Panc1 (cell line): ENCODE measurements around the gene SSBP2. TPM values are rescaled to one million over a fixed set of nuclear protein-coding genes. Genes with fewer than 3 reads are reported as not detected.

Source experiments
- ATAC-seq: fragments of 200-7000 bp; cut with Tn5 transposase; 2 replicates; pipeline ENCODE4 v1.9.1; 2020; ENCODE audit warnings: mild to moderate bottlenecking, moderate library complexity
- BruUV-seq: library from RNA; stranded (reverse); fragments of 400-500 nt; replicated peaks from 2 replicates; lab custom pipeline; 2021; lab: Mats Ljungman, UMichigan
- CTCF ChIA-PET: fragments of 300-600 bp; sonication (Branson Sonifier 250); formaldehyde crosslinking; loops from one replicate; lab custom pipeline; 2022; ENCODE audit warnings: antibody characterized with exemption; lab: Charles Lee
- POLR2A ChIA-PET: fragments of 300-600 bp; sonication (Branson Sonifier 250); formaldehyde crosslinking; loops from one replicate; lab custom pipeline; 2022; ENCODE audit warnings: antibody characterized with exemption; lab: Charles Lee
- DNase-seq: peaks from one replicate; pipeline ENCODE4 v3.0.0-alpha.2; 2010; ENCODE audit warnings: low read depth, low spot score
- H3K27ac ChIP-seq: 2 replicates; pipeline ENCODE4 v1.5.1; 2011; ENCODE audit warnings: mild to moderate bottlenecking, low read length, inconsistent platforms
- H3K27me3 ChIP-seq: fragments of 200-500 bp; sonication (Bioruptor generic); 2 replicates; pipeline ENCODE4 v1.6.0; 2014; ENCODE audit warnings: low read length, inconsistent platforms; ENCODE audit not compliant: control insufficient read depth, insufficient read depth
- H3K36me3 ChIP-seq: fragments of 200-500 bp; sonication (Bioruptor generic); 2 replicates; pipeline ENCODE4 v1.5.1; 2014; ENCODE audit warnings: inconsistent platforms, mild to moderate bottlenecking, low read length, moderate library complexity; ENCODE audit not compliant: control insufficient read depth, insufficient read depth
- H3K4me1 ChIP-seq: 2 replicates; pipeline ENCODE4 v1.5.1; 2011; ENCODE audit warnings: inconsistent platforms, mild to moderate bottlenecking, low read length, moderate library complexity; ENCODE audit not compliant: control insufficient read depth, insufficient read depth
- H3K4me3 ChIP-seq, 2 experiments: 2 replicates each; pipeline ENCODE4 v1.5.1; 2011 to 2012; ENCODE audit warnings: low read depth in 2 of 2, low read length in 2 of 2, mild to moderate bottlenecking in 2 of 2, inconsistent platforms in 1 of 2, moderate library complexity in 1 of 2
- H3K9me3 ChIP-seq: fragments of 200-500 bp; sonication (Bioruptor generic); 2 replicates; pipeline ENCODE4 v1.5.1; 2014; ENCODE audit warnings: low read depth, mild to moderate bottlenecking, inconsistent platforms, low read length, moderate library complexity; ENCODE audit not compliant: control insufficient read depth, insufficient read depth
- POLR2AphosphoS5 ChIP-seq: IDR thresholded peaks from 2 replicates; pipeline ENCODE4 v1.6.1; 2012; ENCODE audit warnings: mild to moderate bottlenecking, low read depth, low read length, moderate library complexity
- SIN3A ChIP-seq: IDR thresholded peaks from 2 replicates; pipeline ENCODE4 v1.6.1; 2012; ENCODE audit warnings: low read depth, mild to moderate bottlenecking, low read length, moderate library complexity, borderline replicate concordance; ENCODE audit not compliant: insufficient read depth
- TCF7L2 ChIP-seq: IDR thresholded peaks from 2 replicates; pipeline ENCODE4 v1.6.1; 2011; ENCODE audit warnings: mild to moderate bottlenecking, low read depth, low read length, inconsistent platforms
- in situ Hi-C: cut with HindIII; loops from 2 replicates; pipeline ENCODE4 v1.10.0; 2016; ENCODE audit warnings: low sequenced_read_pairs, low pct_unique_long_range_greater_than_20kb
- intact Hi-C: fragments of 100-400 bp; cut with micrococcal nuclease; formaldehyde crosslinking; loops from one replicate; pipeline ENCODE4 v1.10.0; 2022; ENCODE audit not compliant: unreplicated experiment
- total RNA-seq: library from RNA; stranded (reverse); gene quantifications from one replicate; pipeline ENCODE4 v1.2.1, GENCODE V29; 2021; ENCODE audit not compliant: unreplicated experiment
- TF ChIP-seq, protein P1 (sequence below), 2 experiments: IDR thresholded peaks; 2 replicates each; pipeline ENCODE4 v1.6.1; 2011 to 2012; ENCODE audit warnings: low read depth in 2 of 2, control low read depth in 1 of 2, low read length in 1 of 2, mild to moderate bottlenecking in 1 of 2, moderate library complexity in 1 of 2; ENCODE audit not compliant: insufficient read depth in 1 of 2
- TF ChIP-seq, protein P2 (sequence below): fragments of 450-650 bp; IDR thresholded peaks from 2 replicates; pipeline ENCODE4 v1.5.1; 2017; ENCODE audit warnings: mild to moderate bottlenecking

Gene SSBP2
- total RNA-seq, 1 experiment from 2014 or later: 16.3 TPM

DNA sequence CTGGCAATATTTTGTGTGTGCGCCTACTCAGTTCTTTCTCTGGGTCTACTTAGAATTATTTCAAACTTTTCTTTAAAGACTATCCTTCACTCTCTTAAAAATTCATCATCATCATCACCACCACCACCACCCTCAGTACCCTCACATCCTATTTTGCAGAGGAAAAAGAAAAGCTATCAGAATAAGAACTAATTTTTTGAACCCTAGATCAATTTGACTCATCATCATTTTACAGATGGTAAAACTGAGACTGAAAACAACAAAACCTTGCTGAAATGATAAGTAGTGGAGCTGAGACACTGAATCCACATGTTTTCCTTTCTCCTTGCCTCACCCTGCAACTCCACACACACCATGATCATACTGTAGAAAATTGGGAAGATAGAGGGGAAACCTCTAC, 119.3 kb downstream of the SSBP2 start:
- POLR2A ChIA-PET: no interaction called here
- DNase-seq (no peak), ATAC-seq (no peak)
- H3K36me3 ChIP-seq: no peaks in the 10 kb centered on the region
- no peak overlapping the region for H3K27ac ChIP-seq
- in situ Hi-C loops: no loop called here
- no peak overlapping the region for H3K4me3 ChIP-seq
- CTCF ChIA-PET: no interaction called here
- intact Hi-C loops: no loop called here
- no TSS peak for BruUV-seq
- TF ChIP-seq, protein P1, sequence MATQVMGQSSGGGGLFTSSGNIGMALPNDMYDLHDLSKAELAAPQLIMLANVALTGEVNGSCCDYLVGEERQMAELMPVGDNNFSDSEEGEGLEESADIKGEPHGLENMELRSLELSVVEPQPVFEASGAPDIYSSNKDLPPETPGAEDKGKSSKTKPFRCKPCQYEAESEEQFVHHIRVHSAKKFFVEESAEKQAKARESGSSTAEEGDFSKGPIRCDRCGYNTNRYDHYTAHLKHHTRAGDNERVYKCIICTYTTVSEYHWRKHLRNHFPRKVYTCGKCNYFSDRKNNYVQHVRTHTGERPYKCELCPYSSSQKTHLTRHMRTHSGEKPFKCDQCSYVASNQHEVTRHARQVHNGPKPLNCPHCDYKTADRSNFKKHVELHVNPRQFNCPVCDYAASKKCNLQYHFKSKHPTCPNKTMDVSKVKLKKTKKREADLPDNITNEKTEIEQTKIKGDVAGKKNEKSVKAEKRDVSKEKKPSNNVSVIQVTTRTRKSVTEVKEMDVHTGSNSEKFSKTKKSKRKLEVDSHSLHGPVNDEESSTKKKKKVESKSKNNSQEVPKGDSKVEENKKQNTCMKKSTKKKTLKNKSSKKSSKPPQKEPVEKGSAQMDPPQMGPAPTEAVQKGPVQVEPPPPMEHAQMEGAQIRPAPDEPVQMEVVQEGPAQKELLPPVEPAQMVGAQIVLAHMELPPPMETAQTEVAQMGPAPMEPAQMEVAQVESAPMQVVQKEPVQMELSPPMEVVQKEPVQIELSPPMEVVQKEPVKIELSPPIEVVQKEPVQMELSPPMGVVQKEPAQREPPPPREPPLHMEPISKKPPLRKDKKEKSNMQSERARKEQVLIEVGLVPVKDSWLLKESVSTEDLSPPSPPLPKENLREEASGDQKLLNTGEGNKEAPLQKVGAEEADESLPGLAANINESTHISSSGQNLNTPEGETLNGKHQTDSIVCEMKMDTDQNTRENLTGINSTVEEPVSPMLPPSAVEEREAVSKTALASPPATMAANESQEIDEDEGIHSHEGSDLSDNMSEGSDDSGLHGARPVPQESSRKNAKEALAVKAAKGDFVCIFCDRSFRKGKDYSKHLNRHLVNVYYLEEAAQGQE (IDR thresholded peaks at IDR 0.05; ENCODE audit: insufficient read depth in 1 of 2, low read depth in 2 of 2, low read length in 1 of 2): no peak
- H3K27me3 ChIP-seq: no peaks in the 10 kb centered on the region
- H3K4me1 ChIP-seq: no peaks in the 10 kb centered on the region
- no peaks in the 10 kb centered on the region for H3K9me3 ChIP-seq

DNA sequence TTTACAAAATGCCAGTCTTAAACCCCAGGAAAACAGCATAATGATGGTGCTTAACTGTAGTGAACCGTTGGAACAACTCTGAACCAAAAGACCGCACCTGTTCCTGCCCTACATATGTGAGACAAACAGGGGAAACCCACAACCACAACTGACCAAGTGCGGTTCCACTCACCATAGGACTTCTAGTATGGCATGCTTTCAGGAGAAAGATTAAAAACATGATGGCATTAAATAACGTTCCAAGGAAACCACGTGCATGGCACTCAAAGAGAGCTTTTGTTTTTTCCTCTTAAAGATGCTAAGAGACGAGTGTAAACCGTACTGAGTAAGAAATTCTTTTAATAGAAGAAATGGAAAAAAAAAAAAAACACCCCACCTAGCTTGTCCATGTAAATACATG, 119.8 kb downstream of the SSBP2 start:
- CTCF ChIA-PET: no interaction called here
- intact Hi-C loops: no loop called here

More for the DNA sequence above, 119.8 kb downstream of the SSBP2 start:
- POLR2A ChIA-PET: no interaction called here
- no TSS peak for BruUV-seq
- TF ChIP-seq, protein P2, sequence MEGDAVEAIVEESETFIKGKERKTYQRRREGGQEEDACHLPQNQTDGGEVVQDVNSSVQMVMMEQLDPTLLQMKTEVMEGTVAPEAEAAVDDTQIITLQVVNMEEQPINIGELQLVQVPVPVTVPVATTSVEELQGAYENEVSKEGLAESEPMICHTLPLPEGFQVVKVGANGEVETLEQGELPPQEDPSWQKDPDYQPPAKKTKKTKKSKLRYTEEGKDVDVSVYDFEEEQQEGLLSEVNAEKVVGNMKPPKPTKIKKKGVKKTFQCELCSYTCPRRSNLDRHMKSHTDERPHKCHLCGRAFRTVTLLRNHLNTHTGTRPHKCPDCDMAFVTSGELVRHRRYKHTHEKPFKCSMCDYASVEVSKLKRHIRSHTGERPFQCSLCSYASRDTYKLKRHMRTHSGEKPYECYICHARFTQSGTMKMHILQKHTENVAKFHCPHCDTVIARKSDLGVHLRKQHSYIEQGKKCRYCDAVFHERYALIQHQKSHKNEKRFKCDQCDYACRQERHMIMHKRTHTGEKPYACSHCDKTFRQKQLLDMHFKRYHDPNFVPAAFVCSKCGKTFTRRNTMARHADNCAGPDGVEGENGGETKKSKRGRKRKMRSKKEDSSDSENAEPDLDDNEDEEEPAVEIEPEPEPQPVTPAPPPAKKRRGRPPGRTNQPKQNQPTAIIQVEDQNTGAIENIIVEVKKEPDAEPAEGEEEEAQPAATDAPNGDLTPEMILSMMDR: no peak
- TF ChIP-seq SIN3A: no peak
- TF ChIP-seq, protein P1 (IDR thresholded peaks at IDR 0.05; ENCODE audit: insufficient read depth in 1 of 2, low read depth in 2 of 2, low read length in 1 of 2): no peak
- TF ChIP-seq TCF7L2: no peak
- no peak for TF ChIP-seq POLR2AphosphoS5
- H3K9me3 ChIP-seq: no peaks in the 10 kb centered on the region
- H3K4me3 ChIP-seq: no peak overlapping the region
- H3K27ac ChIP-seq: no peak overlapping the region
- DNase-seq (no peak), ATAC-seq (no peak)
- in situ Hi-C loops: no loop called here
- H3K36me3 ChIP-seq: no peaks in the 10 kb centered on the region
- H3K27me3 ChIP-seq: no peaks in the 10 kb centered on the region
- no peaks in the 10 kb centered on the region for H3K4me1 ChIP-seq
